ENCODE results near the gene PTPRG.

Gene PTPRG

GRCh38 chr3:61884794-61885193 lies 323.4 kb downstream of the PTPRG start:
- no peak overlapping the region for H3K4me2 ChIP-seq (ENCODE audit: low read depth, low read length, poor library complexity, severe bottlenecking)
- peaks cover 23% of the 10 kb centered on the region for H3K27me3 ChIP-seq (ENCODE audit: insufficient read depth, low read length, poor library complexity, severe bottlenecking)
- no peak overlapping the region for H3K9ac ChIP-seq (ENCODE audit: low read depth, low read length, poor library complexity, severe bottlenecking)
- no peak overlapping the region for H2AFZ ChIP-seq (ENCODE audit: low read length)
- H3K9me3 ChIP-seq (ENCODE audit: insufficient read depth, low read depth, low read length), result no peaks in the 10 kb centered on the region
- peaks cover 2% of the 10 kb centered on the region for H4K20me1 ChIP-seq (ENCODE audit: insufficient read depth, low read length, poor library complexity, severe bottlenecking)
- H3K79me2 ChIP-seq (ENCODE audit: insufficient read depth, low read length), result no peaks in the 10 kb centered on the region
- H3K36me3 ChIP-seq (ENCODE audit: insufficient read depth, low read length), result no peaks in the 10 kb centered on the region
- no peak overlapping the region for H3K4me3 ChIP-seq (ENCODE audit: low read length, poor library complexity, severe bottlenecking)
- H3F3A ChIP-seq (ENCODE audit: low read depth), result no peaks in the 10 kb centered on the region
- TF ChIP-seq CTCF (conservative IDR thresholded peaks at IDR 0.05; ENCODE audit: low read length) (no peak), EZH2phosphoT487 (IDR thresholded peaks at IDR 0.05; ENCODE audit: borderline replicate concordance) (no peak)
- no peaks in the 10 kb centered on the region for H3K4me1 ChIP-seq (ENCODE audit: insufficient read depth, low read length, poor library complexity, severe bottlenecking)
- no peaks in the 10 kb centered on the region for H3K9me2 ChIP-seq (replicated peaks; ENCODE audit: low read depth, low read length)

GRCh38 chr3:61885414-61885813 lies 324.0 kb downstream of the PTPRG start:
- Histone ChIP-seq H3K4me1 (ENCODE audit: insufficient read depth, low read length, poor library complexity, severe bottlenecking) (no peaks in the 10 kb centered on the region), H3F3A (ENCODE audit: low read depth) (no peaks in the 10 kb centered on the region), H3K9me3 (ENCODE audit: insufficient read depth, low read depth, low read length) (no peaks in the 10 kb centered on the region), H3K79me2 (ENCODE audit: insufficient read depth, low read length) (no peaks in the 10 kb centered on the region), H3K9ac (ENCODE audit: low read depth, low read length, poor library complexity, severe bottlenecking) (no peak overlapping the region), H3K4me3 (ENCODE audit: low read length, poor library complexity, severe bottlenecking) (no peak overlapping the region), H3K36me3 (ENCODE audit: insufficient read depth, low read length) (no peaks in the 10 kb centered on the region), H3K4me2 (ENCODE audit: low read depth, low read length, poor library complexity, severe bottlenecking) (no peak overlapping the region), H3K9me2 (replicated peaks; ENCODE audit: low read depth, low read length) (no peaks in the 10 kb centered on the region), H2AFZ (ENCODE audit: low read length) (no peak overlapping the region), H3K27me3 (ENCODE audit: insufficient read depth, low read length, poor library complexity, severe bottlenecking) (peaks cover 17% of the 10 kb centered on the region), H4K20me1 (ENCODE audit: insufficient read depth, low read length, poor library complexity, severe bottlenecking) (no peaks in the 10 kb centered on the region)
- no peak for TF ChIP-seq EZH2phosphoT487 (IDR thresholded peaks at IDR 0.05; ENCODE audit: borderline replicate concordance)
- TF ChIP-seq CTCF (conservative IDR thresholded peaks at IDR 0.05; ENCODE audit: low read length), result no peak

GRCh38 chr3:61887206-61887605 lies 325.8 kb downstream of the PTPRG start:
- TF ChIP-seq CTCF (conservative IDR thresholded peaks at IDR 0.05; ENCODE audit: low read length), result no peak
- TF ChIP-seq EZH2phosphoT487 (IDR thresholded peaks at IDR 0.05; ENCODE audit: borderline replicate concordance), result no peak
- Histone ChIP-seq H3K27me3 (ENCODE audit: insufficient read depth, low read length, poor library complexity, severe bottlenecking) (peaks cover 1% of the 10 kb centered on the region), H3K79me2 (ENCODE audit: insufficient read depth, low read length) (no peaks in the 10 kb centered on the region)

More at GRCh38 chr3:61887206-61887605, 325.8 kb downstream of the PTPRG start:
- Histone ChIP-seq H3K36me3 (ENCODE audit: insufficient read depth, low read length) (no peaks in the 10 kb centered on the region), H2AFZ (ENCODE audit: low read length) (no peak overlapping the region), H3K4me1 (ENCODE audit: insufficient read depth, low read length, poor library complexity, severe bottlenecking) (no peaks in the 10 kb centered on the region), H3F3A (ENCODE audit: low read depth) (no peaks in the 10 kb centered on the region), H3K9ac (ENCODE audit: low read depth, low read length, poor library complexity, severe bottlenecking) (no peak overlapping the region), H3K4me3 (ENCODE audit: low read length, poor library complexity, severe bottlenecking) (no peak overlapping the region), H3K4me2 (ENCODE audit: low read depth, low read length, poor library complexity, severe bottlenecking) (no peak overlapping the region), H3K9me2 (replicated peaks; ENCODE audit: low read depth, low read length) (no peaks in the 10 kb centered on the region), H3K9me3 (ENCODE audit: insufficient read depth, low read depth, low read length) (no peaks in the 10 kb centered on the region), H4K20me1 (ENCODE audit: insufficient read depth, low read length, poor library complexity, severe bottlenecking) (no peaks in the 10 kb centered on the region)

Data from Loucy (cell line).